Adrenal gland (tissue), 5 donors: Measurements from ENCODE around the gene HDAC10.

Source experiments
- POLR2A ChIP-seq, 2 donors: fragments of 450-650 bp; IDR thresholded peaks; one replicate each; pipeline ENCODE4 v1.6.1; 2017; ENCODE audit warnings: antibody characterized with exemption in 2 of 2, mild to moderate bottlenecking in 2 of 2, moderate library complexity in 1 of 2
- TF ChIP-seq, protein P1 (sequence below), 6 experiments: fragments of 450-650 bp in 4 of 6; fragments of 200-600 bp in 2 of 6; sonication (generic) in 1 of 6; IDR thresholded peaks; 1 replicate in 5 of 6; 2 replicates in 1 of 6; pipeline versions ENCODE4 v1.5.1 to v1.8.0; 2016 to 2021; ENCODE audit warnings: antibody characterized with exemption in 6 of 6, mild to moderate bottlenecking in 2 of 6, moderate library complexity in 1 of 6
- donor health status: DM: no; HTN: no; CAD: no.

DNA sequence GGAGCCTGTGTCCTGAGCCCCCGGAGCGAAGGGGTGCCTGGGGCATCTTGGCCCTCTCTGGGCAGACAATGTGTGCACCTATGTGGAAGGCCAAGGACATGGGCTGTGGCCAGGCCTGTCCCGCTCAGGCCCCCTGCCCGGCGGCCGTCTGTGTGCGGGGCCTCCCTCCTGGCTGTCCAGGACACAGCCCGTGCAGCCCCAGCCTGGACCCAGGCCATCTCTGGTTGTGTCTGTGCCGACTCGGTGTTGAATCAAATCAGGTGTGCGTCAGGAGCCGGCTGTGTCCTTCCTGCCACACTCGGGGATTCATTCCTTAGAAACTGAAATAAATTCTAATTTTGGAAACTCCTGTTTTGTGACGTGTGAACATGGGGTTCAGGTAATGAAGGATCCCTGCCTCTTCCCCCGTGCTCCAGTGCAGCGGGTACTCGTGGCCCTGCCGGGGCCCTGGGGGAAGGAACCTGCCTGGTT, 51.8 kb downstream of the HDAC10 start:
- TF ChIP-seq POLR2A (IDR thresholded peaks at IDR 0.05): no peak
- TF ChIP-seq, protein P1, sequence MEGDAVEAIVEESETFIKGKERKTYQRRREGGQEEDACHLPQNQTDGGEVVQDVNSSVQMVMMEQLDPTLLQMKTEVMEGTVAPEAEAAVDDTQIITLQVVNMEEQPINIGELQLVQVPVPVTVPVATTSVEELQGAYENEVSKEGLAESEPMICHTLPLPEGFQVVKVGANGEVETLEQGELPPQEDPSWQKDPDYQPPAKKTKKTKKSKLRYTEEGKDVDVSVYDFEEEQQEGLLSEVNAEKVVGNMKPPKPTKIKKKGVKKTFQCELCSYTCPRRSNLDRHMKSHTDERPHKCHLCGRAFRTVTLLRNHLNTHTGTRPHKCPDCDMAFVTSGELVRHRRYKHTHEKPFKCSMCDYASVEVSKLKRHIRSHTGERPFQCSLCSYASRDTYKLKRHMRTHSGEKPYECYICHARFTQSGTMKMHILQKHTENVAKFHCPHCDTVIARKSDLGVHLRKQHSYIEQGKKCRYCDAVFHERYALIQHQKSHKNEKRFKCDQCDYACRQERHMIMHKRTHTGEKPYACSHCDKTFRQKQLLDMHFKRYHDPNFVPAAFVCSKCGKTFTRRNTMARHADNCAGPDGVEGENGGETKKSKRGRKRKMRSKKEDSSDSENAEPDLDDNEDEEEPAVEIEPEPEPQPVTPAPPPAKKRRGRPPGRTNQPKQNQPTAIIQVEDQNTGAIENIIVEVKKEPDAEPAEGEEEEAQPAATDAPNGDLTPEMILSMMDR (IDR thresholded peaks at IDR 0.05): no peak
